ENCODE data around the gene CHRM1.

- TF ChIP-seq CTCF (IDR thresholded peaks at IDR 0.05): no peak
- TF ChIP-seq POLR2A (IDR thresholded peaks at IDR 0.05): no peak
- no peak for TF ChIP-seq EP300 (IDR thresholded peaks at IDR 0.05; ENCODE audit: low read depth)
Observed at GRCh38 chr11:62912268-62912667, 8.9 kb downstream of the CHRM1 start.
